ENCODE data around the gene NEDD4L. TPM values are rescaled to one million over a fixed set of nuclear protein-coding genes. Genes with fewer than 3 reads are reported as not detected.
A peak's percentile ranks its signal among the peaks of the same experiment; 100 is the strongest.

The NEDD4L gene
- total RNA-seq, 1 donor, result 31.5 TPM

- DNase-seq (ENCODE audit: low read depth), result no peak
- no peak overlapping the region for H3K4me3 ChIP-seq (ENCODE audit: low read depth, low read length)
- TF ChIP-seq, protein P1, sequence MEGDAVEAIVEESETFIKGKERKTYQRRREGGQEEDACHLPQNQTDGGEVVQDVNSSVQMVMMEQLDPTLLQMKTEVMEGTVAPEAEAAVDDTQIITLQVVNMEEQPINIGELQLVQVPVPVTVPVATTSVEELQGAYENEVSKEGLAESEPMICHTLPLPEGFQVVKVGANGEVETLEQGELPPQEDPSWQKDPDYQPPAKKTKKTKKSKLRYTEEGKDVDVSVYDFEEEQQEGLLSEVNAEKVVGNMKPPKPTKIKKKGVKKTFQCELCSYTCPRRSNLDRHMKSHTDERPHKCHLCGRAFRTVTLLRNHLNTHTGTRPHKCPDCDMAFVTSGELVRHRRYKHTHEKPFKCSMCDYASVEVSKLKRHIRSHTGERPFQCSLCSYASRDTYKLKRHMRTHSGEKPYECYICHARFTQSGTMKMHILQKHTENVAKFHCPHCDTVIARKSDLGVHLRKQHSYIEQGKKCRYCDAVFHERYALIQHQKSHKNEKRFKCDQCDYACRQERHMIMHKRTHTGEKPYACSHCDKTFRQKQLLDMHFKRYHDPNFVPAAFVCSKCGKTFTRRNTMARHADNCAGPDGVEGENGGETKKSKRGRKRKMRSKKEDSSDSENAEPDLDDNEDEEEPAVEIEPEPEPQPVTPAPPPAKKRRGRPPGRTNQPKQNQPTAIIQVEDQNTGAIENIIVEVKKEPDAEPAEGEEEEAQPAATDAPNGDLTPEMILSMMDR (IDR thresholded peaks at IDR 0.05; ENCODE audit: insufficient read depth, low read depth, low read length), result no peak
Measured at GRCh38 chr18:58110398-58110797, 66.4 kb downstream of the NEDD4L start.

DNA sequence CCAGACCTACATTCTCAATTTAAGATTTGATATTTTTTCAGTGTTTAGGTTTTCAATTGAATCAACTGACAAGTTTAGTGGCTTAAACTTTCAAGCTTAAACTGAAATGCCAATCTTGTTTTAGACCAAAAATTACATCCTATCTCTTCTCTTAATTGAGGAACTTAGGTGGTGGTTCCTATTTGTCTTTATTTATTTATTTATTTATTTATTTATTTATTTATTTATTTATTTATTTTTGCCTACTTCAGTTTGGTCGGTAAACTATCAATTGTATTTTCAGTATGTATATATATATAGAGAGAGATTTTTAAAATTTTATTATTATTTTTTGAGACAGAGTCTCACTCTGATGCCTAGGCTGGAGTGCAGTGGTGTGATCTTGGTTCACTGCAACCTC lies 68.1 kb downstream of the NEDD4L start:
- no peak for DNase-seq (ENCODE audit: low read depth)
- no peak overlapping the region for H3K4me3 ChIP-seq (ENCODE audit: low read depth, low read length)
- TF ChIP-seq, protein P1 (IDR thresholded peaks at IDR 0.05; ENCODE audit: insufficient read depth, low read depth, low read length), result no peak

DNA sequence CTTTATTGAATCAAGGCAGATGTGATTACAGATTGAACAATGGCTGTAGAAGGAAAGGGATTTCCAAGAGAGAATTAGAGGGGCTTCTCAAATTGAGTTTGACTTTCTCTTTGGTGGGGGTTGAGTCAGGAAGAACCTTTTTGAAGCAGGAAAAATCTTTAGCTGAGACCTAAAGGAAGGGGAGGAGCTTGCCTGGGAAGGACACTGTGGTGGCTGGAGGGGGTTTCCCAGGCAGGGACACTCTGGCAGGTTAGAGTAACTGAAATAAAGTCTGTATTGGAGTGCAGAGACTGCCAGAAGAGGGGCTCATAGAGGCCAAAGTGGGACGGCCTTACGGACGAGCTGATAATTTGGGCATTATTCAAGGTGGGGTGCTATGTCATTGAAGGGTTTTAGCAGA lies 69.3 kb downstream of the NEDD4L start:
- TF ChIP-seq, protein P1 (IDR thresholded peaks at IDR 0.05; ENCODE audit: insufficient read depth, low read depth, low read length), result no peak
- H3K4me3 ChIP-seq (ENCODE audit: low read depth, low read length), result no peak overlapping the region
- DNase-seq (ENCODE audit: low read depth), result no peak

- TF ChIP-seq, protein P1 (IDR thresholded peaks at IDR 0.05; ENCODE audit: insufficient read depth, low read depth, low read length), result no peak
- no peak overlapping the region for H3K4me3 ChIP-seq (ENCODE audit: low read depth, low read length)
- no peak for DNase-seq (ENCODE audit: low read depth)
Measured at GRCh38 chr18:58114766-58115165, 70.7 kb downstream of the NEDD4L start.

DNA sequence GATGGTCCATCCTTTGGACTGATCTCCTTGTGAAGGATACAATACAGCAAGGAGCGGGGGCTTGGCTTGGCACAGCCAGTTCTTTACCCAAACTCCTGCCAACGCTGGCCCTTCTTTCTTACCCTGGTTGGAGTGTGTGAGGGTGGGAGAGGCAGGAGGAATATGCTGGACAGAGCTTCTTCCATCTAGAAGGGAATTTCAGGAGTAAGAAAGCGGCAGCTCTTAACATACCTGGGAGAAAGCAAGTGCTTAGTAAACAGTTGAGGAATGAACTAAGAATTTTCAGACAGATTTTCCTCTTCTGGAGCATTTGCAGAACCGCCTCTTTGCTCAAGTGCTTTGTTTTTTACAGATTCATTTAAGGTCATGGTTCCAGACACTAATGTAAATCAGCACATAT lies 72.8 kb downstream of the NEDD4L start:
- DNase-seq (ENCODE audit: low read depth), result no peak
- H3K4me3 ChIP-seq (ENCODE audit: low read depth, low read length), result no peak overlapping the region
- TF ChIP-seq, protein P1 (IDR thresholded peaks at IDR 0.05; ENCODE audit: insufficient read depth, low read depth, low read length), result no peak

- TF ChIP-seq, protein P1 (IDR thresholded peaks at IDR 0.05; ENCODE audit: insufficient read depth, low read depth, low read length), result no peak
- H3K4me3 ChIP-seq (ENCODE audit: low read depth, low read length), result no peak overlapping the region
- DNase-seq (ENCODE audit: low read depth), result peak; percentile 93
Measured at GRCh38 chr18:58117786-58118403, 73.9 kb downstream of the NEDD4L start.

DNA sequence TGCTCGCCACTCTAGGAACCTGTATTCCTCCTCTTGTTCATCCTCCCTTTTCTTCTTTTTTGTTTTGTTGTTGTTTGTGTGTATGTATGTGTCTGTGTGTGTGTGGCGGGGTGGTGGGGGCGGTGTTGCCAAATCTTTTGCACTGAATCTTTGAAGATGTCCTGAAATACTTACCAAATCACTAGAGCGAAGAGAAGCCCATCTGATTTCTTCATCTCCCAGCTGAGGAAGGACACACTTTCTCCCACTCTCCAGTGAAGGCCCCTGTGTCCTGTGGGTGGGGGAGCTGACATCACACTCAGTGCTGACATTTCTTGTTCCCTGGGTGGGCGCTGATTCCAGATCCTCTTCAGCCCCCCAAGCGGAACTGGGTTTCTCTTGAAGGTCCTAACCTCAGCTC lies 74.5 kb downstream of the NEDD4L start:
- no peak for DNase-seq (ENCODE audit: low read depth)
- no peak overlapping the region for H3K4me3 ChIP-seq (ENCODE audit: low read depth, low read length)
- TF ChIP-seq, protein P1 (IDR thresholded peaks at IDR 0.05; ENCODE audit: insufficient read depth, low read depth, low read length), result no peak

Data from fibroblast of villous mesenchyme (primary cell).